PC-9 (cell line): ENCODE results near the gene RTP5. TPM values are rescaled to one million over a fixed set of nuclear protein-coding genes. Genes with fewer than 3 reads are reported as not detected.
"Not testable (repeated sequence)": the region's sequence is repeated elsewhere in the genome, so short reads cannot be mapped to it uniquely, and the experiment has no call there.

Source experiments
- BruUV-seq: library from RNA; stranded (reverse); fragments of 400-500 nt; replicated peaks from 2 replicates; lab custom pipeline; 2021; lab: Mats Ljungman, UMichigan
- CTCF ChIA-PET: fragments of 300-600 bp; sonication (Branson Sonifier 250); formaldehyde crosslinking; loops from one replicate; lab custom pipeline; 2022; ENCODE audit warnings: antibody characterized with exemption; lab: Charles Lee
- POLR2A ChIA-PET: fragments of 300-600 bp; sonication (Branson Sonifier 250); formaldehyde crosslinking; loops from one replicate; lab custom pipeline; 2022; ENCODE audit warnings: antibody characterized with exemption; ENCODE audit not compliant: unreplicated experiment; lab: Charles Lee
- DNase-seq, 2 experiments: peaks; one replicate each; pipeline versions ENCODE4 v3.0.0 to v3.0.0-alpha.2; 2015 to 2022; ENCODE audit warnings: mixed read lengths in 1 of 2
- H2AFZ ChIP-seq: fragments of 200-600 bp; sonication (generic); 2 replicates; pipeline ENCODE4 v1.8.1; 2017; ENCODE audit warnings: antibody characterized with exemption
- H3F3A ChIP-seq: fragments of 200-600 bp; sonication (generic); 2 replicates; pipeline ENCODE4 v1.8.1; 2017; ENCODE audit warnings: antibody characterized with exemption, mild to moderate bottlenecking, low read depth; ENCODE audit not compliant: insufficient read depth
- H3K27ac ChIP-seq: fragments of 200-600 bp; sonication (generic); 2 replicates; pipeline ENCODE4 v1.6.1; 2016; ENCODE audit warnings: mixed run types
- H3K27me3 ChIP-seq: fragments of 200-600 bp; sonication (generic); 2 replicates; pipeline ENCODE4 v1.6.1; 2016; ENCODE audit warnings: low read depth, mixed run types; ENCODE audit not compliant: insufficient read depth
- H3K36me3 ChIP-seq: fragments of 200-600 bp; sonication (generic); 2 replicates; pipeline ENCODE4 v1.6.1; 2016; ENCODE audit warnings: low read depth, mixed run types
- H3K4me1 ChIP-seq: fragments of 200-600 bp; sonication (generic); replicated peaks from 2 replicates; pipeline ENCODE4 v1.6.1; 2016; ENCODE audit warnings: mixed run types; ENCODE audit not compliant: insufficient read depth
- H3K4me2 ChIP-seq: fragments of 200-600 bp; sonication (generic); 2 replicates; pipeline ENCODE4 v1.6.1; 2017; ENCODE audit warnings: mixed run types
- H3K4me3 ChIP-seq: fragments of 200-600 bp; sonication (generic); 2 replicates; pipeline ENCODE4 v1.6.1; 2016; ENCODE audit warnings: mixed run types
- H3K79me2 ChIP-seq: fragments of 200-600 bp; sonication (generic); 2 replicates; pipeline ENCODE4 v1.6.1; 2017; ENCODE audit warnings: low read depth, mixed run types
- H3K9me2 ChIP-seq: fragments of 200-600 bp; sonication (generic); 2 replicates; pipeline ENCODE4 v1.8.1; 2017; ENCODE audit warnings: mild to moderate bottlenecking; ENCODE audit not compliant: insufficient read depth
- H3K9me3 ChIP-seq: fragments of 200-600 bp; sonication (generic); 2 replicates; pipeline ENCODE4 v1.8.1; 2016; ENCODE audit warnings: low read depth; ENCODE audit not compliant: insufficient read depth
- H4K20me1 ChIP-seq: fragments of 200-600 bp; sonication (generic); 2 replicates; pipeline ENCODE4 v1.8.1; 2017; ENCODE audit not compliant: insufficient read depth
- EZH2 ChIP-seq: fragments of 200-600 bp; sonication (generic); IDR thresholded peaks from 2 replicates; pipeline ENCODE4 v1.8.0; 2017; ENCODE audit warnings: antibody characterized with exemption, low read depth
- intact Hi-C: fragments of 100-400 bp; cut with micrococcal nuclease; formaldehyde crosslinking; loops from one replicate; pipeline ENCODE4 v1.10.0; 2022; ENCODE audit not compliant: unreplicated experiment
- total RNA-seq: library from RNA; stranded (reverse); gene quantifications from 2 replicates; pipeline ENCODE4 v1.2.3, GENCODE V29; 2021
- TF ChIP-seq, protein P1 (sequence below): fragments of 200-600 bp; sonication (generic); conservative IDR thresholded peaks from 2 replicates; pipeline ENCODE4 v1.6.1; 2017; ENCODE audit warnings: mixed run types, antibody characterized with exemption, mild to moderate bottlenecking, moderate library complexity

The RTP5 gene
- total RNA-seq, 1 experiment from 2014 or later, result not detected

DNA sequence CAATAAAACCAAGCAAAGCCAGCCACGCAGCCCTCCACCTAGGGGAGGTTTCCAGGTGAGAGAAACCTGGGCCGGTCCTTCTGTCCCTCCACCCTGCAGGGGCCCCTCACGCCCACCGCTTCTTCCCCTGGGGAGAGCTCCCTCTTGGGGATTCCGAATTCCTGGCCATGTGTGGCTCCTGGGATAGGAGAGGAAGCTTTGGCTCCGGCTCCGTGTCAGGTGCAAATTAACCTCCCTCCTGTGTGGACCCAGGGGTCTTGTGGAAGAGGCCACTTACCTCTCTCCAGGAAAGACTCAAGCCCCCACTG is 4.2 kb downstream of the RTP5 start:
- Histone ChIP-seq H3K4me3 (no peak overlapping the region), H3K79me2 (no peaks in the 10 kb centered on the region), H3F3A (peaks cover 7% of the 10 kb centered on the region; the same call in 1 of the 2 replicates), H3K9me3 (no peaks in the 10 kb centered on the region), H4K20me1 (no peaks in the 10 kb centered on the region), H3K4me1 (no peaks in the 10 kb centered on the region), H3K36me3 (no peaks in the 10 kb centered on the region), H3K27me3 (peaks cover 37% of the 10 kb centered on the region), H3K4me2 (no peak overlapping the region), H3K27ac (no peak overlapping the region), H3K9me2 (no peaks in the 10 kb centered on the region), H2AFZ (no peak overlapping the region)
- POLR2A ChIA-PET, result no interaction called here
- TF ChIP-seq, protein P1, sequence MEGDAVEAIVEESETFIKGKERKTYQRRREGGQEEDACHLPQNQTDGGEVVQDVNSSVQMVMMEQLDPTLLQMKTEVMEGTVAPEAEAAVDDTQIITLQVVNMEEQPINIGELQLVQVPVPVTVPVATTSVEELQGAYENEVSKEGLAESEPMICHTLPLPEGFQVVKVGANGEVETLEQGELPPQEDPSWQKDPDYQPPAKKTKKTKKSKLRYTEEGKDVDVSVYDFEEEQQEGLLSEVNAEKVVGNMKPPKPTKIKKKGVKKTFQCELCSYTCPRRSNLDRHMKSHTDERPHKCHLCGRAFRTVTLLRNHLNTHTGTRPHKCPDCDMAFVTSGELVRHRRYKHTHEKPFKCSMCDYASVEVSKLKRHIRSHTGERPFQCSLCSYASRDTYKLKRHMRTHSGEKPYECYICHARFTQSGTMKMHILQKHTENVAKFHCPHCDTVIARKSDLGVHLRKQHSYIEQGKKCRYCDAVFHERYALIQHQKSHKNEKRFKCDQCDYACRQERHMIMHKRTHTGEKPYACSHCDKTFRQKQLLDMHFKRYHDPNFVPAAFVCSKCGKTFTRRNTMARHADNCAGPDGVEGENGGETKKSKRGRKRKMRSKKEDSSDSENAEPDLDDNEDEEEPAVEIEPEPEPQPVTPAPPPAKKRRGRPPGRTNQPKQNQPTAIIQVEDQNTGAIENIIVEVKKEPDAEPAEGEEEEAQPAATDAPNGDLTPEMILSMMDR, result no peak
- TF ChIP-seq EZH2, result no peak
- intact Hi-C loops, result loop anchor here (10.0 kb wide), 1 partner anchor 139 kb away; the partner anchor contains the start of gene D2HGDH
- BruUV-seq, result no TSS peak
- CTCF ChIA-PET, result interaction anchor here (0.6 kb wide), 1 partner anchor 215 kb away, joined by 4 read pairs; no protein-coding TSS in a partner anchor
- DNase-seq, result no peak

DNA sequence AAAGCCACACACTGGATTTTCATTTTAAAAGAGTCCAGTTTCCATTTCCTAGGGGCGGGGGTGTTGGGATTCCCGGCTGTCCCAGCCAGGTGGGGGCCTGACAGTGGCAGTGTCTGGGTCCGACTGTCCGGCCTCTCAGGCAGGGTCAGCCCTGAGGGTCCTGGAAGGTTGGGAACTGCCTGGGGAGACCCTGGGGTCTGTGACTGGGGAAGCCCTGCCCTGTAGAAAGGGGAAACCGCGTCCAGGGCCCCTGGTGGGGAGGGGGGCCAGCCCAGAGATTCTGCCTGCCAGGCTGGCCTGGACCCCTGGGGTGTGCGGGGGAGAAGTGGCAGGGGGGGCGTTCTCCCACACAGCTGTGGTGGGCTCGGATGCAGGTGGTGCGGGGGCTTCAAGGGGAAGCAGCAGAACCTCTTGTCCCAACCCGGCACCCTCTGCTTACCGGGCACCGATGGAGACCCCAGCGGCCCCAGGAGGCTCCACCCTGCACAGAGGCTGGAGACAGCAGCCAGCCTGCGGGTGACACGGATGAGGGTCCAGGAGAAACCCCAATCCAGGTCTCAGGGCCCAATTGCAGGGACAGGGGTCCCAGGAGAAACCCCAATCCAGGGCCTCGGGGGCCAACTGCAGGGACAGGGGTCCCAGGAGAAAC is 4.9 kb downstream of the RTP5 start:
- Histone ChIP-seq H3K9me3 (no peaks in the 10 kb centered on the region), H3K27ac (no peak overlapping the region), H3K27me3 (peaks cover 30% of the 10 kb centered on the region), H3K36me3 (no peaks in the 10 kb centered on the region), H4K20me1 (no peaks in the 10 kb centered on the region), H2AFZ (no peak overlapping the region), H3K4me2 (no peak overlapping the region), H3K9me2 (no peaks in the 10 kb centered on the region), H3K4me1 (no peaks in the 10 kb centered on the region), H3K4me3 (no peak overlapping the region), H3K79me2 (no peaks in the 10 kb centered on the region), H3F3A (peaks cover under 1% of the 10 kb centered on the region; the same call in 1 of the 2 replicates)
- CTCF ChIA-PET, result no interaction called here
- intact Hi-C loops, result loop anchor here (10.0 kb wide), 1 partner anchor 140 kb away; the partner anchor contains the start of gene D2HGDH
- POLR2A ChIA-PET, result no interaction called here
- no TSS peak for BruUV-seq
- DNase-seq, result no peak
- TF ChIP-seq, protein P1, result no peak
- no peak for TF ChIP-seq EZH2

DNA sequence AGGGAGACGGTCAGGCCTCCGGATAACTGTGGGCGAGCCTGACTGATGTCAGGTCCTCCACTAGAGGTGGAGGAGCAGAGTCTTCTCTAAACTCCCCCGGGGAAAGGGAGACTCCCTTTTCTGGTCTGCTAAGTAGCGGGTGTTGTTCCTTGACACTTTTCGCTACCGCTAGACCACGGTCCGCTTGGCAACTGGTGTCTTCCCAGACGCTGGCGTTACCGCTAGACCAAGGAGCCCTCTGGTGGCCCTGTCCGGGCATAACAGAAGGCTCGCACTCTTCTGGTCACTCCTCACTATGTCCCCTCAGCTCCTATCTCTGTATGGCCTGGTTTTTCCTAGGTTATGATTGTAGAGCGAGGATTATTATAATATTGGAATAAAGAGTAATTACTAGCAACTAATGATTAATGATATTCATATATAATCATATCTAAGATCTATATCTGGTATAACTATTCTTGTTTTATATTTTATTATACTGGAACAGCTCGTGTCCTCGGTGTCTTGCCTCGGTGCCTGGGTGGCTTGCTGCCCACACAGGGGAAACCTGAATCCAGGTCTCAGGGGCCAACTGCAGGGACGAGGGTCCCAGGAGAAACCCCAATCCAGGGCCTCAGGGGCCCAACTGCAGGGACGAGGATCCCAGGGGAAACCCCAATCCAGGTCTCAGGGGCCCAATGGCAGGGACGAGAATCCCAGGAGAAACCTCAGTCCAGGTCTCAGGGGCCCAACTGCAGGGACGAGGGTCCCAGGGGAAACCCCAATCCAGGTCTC is 6.4 kb downstream of the RTP5 start:
- intact Hi-C loops, result loop anchor here (5.0 to 10.0 kb wide), 2 partner anchors 141 to 1024 kb away; partner anchors contain the start of gene D2HGDH
- not testable (repeated sequence) for H3K4me3 ChIP-seq, H3K4me2 ChIP-seq, H3K36me3 ChIP-seq, H3K79me2 ChIP-seq, BruUV-seq, H3K9me3 ChIP-seq, H3K9me2 ChIP-seq, H4K20me1 ChIP-seq, H3K27ac ChIP-seq, DNase-seq, H3F3A ChIP-seq, H2AFZ ChIP-seq, H3K4me1 ChIP-seq
- ChIA-PET POLR2A (interaction anchor here (0.7 kb wide), 1 partner anchor 10 kb away, joined by 4 read pairs; no protein-coding TSS in a partner anchor), CTCF (interaction anchor here (0.7 kb wide), 1 partner anchor 113 kb away, joined by 3 read pairs; no protein-coding TSS in a partner anchor)
- peaks cover 15% of the 10 kb centered on the region for H3K27me3 ChIP-seq
